Body of pancreas (tissue), 4 donors: Measurements from ENCODE around the gene GPX1.

ENCODE experiments used
- CTCF ChIP-seq, 7 experiments: fragments of 450-650 bp in 4 of 7; fragments of 200-600 bp in 3 of 7; sonication (generic) in 3 of 7; IDR thresholded peaks; one replicate each; pipeline ENCODE4 v1.5.1; 2016 to 2019; ENCODE audit warnings: antibody characterized with exemption in 7 of 7
- POLR2A ChIP-seq, 3 donors: fragments of 450-650 bp; IDR thresholded peaks; one replicate each; pipeline ENCODE4 v1.6.1; 2016; ENCODE audit warnings: antibody characterized with exemption in 3 of 3, mild to moderate bottlenecking in 2 of 3

GRCh38 chr3:49371946-49372345, 13.8 kb upstream of the GPX1 start:
- TF ChIP-seq CTCF (IDR thresholded peaks at IDR 0.05) (no peak), POLR2A (IDR thresholded peaks at IDR 0.05) (no peak)
